Activated CD4-positive, CD25-positive, alpha-beta regulatory T cell treated with anti-CD3 and anti-CD28 coated beads, Interleukin-2, amount 50 U/mL, for 24 hours (primary cell): ENCODE data around the gene MAN1B1.

Experiments
- ATAC-seq, 2 donors: fragments of 150-1000 bp; cut with Tn5 transposase; one replicate each; pipeline ENCODE4 v1.10.0; 2021; ENCODE audit warnings: mild to moderate bottlenecking in 1 of 2, moderate library complexity in 1 of 2

The MAN1B1 gene

DNA sequence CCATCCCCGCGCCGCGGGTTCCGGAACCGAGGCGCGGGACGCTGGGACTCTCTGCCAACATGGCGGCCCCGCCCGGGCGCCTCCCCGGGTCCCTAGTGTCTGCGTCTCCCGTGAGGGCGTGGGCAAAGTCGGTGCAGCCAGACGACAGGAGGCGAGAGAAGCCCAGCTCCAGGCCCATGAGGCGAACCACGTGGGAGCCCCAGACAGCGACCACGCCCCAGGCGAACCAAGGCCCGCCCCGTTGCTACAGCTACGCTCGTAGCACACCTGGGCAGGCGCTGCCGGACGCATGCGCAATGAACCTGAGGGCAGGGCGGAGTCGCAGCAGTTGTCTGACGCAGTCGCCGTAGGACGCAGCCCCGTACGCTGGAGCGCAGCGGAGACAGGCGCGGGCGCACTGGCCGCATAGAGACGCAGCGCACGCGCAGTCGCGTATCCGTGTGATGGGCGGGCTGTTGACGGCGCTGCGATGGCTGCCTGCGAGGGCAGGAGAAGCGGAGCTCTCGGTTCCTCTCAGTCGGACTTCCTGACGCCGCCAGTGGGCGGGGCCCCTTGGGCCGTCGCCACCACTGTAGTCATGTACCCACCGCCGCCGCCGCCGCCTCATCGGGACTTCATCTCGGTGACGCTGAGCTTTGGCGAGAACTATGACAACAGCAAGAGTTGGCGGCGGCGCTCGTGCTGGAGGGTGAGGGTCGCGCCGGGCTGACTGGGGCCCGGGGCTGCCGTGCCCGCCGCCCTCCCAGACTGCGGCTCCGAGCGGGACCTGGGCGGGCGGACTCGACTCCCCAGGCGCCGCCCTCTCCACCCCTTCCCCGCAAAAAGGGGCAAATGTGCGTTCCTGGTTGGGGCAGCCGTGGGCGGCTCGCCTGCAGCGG lies at the start of gene MAN1B1:
MAN1B1 (plus strand) TSS at position 455 of the 878 bp plus-strand sequence; CDS start at position 470, 15 bp downstream.
- peak; percentile 84 to 86 for ATAC-seq

DNA sequence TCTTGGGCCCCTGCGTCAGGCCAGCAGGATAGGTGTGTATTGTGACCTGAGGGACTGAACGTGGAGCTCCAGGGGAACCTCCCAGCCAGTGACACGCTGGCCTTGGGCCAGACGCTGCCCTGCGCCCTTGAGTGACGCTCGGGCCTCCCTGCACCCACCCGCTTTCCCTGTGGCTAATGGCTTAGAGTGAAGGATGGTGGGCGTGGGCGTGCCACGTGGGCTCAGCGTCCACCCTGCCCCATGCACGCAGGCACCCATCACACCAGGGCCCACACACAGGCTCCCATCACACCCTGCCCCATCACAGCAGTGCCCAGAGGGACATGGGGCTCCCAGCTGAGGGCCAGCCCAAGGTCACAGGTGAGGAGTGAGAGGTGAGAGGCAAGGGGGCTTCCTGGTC lies 49.8 kb upstream of the MAN1B1 start:
- no peak for ATAC-seq

GRCh38 chr9:137037483-137037882 lies 49.3 kb upstream of the MAN1B1 start:
- ATAC-seq = no peak

- ATAC-seq = no peak
Measured at GRCh38 chr9:137038916-137039315, 47.9 kb upstream of the MAN1B1 start.

- ATAC-seq = no peak
Measured at GRCh38 chr9:137039611-137040366, 47.0 kb upstream of the MAN1B1 start.

DNA sequence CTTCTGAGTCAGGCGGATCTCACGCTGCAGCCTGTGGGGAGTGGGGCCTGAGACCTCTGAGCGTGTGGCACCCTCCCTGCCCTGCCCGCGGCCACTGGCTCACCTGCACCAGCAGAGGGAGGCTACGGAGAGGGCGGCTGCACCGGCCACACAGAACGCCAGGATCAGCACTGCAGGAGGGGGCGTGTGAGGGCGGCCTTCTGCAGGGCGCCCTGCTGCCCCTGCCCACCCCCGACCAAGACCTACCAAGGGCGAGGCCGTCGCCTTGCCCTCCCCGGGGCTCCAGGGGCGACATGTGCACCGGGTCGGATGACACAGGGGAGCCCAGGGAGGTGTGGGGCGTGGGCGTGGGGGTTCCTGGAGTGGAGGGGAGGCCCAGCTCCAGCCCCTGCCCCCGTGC lies 46.2 kb upstream of the MAN1B1 start:
- ATAC-seq = no peak

DNA sequence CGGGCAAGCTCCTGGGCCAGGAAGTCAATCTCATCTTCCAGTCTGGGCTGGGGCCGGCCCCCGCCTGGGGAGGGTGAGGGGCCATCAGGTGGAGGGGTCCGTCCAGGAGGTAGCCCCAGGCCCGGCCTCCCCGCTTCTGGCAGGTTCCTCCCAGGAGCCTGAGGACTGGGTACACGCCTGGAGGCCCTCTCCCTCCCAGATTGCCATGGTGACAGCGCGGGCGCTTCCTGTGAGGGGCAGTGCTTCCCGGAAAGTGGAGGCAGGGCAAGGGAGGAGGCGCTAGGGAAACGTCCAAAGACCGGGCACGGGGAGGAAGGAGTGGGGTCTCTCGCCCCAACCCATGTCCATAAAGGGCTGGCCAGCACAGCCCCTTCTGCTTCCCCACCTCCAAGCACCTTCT lies 45.7 kb upstream of the MAN1B1 start:
- no peak for ATAC-seq

- no peak for ATAC-seq
Measured at GRCh38 chr9:137042751-137043727, 43.7 kb upstream of the MAN1B1 start.

- no peak for ATAC-seq
Measured at GRCh38 chr9:137044037-137044436, 42.7 kb upstream of the MAN1B1 start.

DNA sequence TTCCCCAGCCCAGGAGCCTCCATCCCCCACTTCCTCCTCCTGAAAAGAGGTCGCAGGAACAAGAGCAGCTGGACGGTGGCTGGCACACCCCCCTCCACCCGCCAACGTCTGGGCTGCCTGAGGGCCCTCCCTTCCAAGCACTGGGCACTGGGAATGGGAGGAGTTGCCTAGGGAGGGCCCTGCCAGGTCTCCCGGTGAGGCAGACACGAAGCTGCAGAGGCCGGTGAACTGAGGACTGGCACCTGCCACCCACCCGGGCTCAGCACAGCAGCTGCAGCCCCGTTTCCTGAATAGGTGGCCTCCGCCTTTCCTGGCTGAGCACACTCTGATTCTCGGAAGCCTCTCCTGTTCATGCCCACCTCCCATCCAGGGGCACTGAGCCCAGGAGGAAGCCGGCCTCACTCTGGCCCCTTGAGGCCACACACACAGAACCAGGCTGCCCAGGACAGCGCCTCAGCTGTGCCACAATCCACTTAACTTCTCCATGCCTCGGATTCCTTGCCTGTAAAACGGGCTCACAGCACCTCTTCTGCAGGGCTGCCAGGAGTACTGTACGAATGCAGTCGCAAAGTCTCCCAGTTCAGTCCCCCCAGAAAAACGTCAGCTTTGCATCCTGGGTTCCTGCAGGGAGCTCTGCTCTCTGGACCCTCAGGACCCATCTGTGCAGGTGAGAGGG lies 42.1 kb upstream of the MAN1B1 start:
- ATAC-seq = no peak

GRCh38 chr9:137045294-137046087 lies 41.3 kb upstream of the MAN1B1 start:
- peak in 1 of 2 donors; percentile 12 for ATAC-seq

DNA sequence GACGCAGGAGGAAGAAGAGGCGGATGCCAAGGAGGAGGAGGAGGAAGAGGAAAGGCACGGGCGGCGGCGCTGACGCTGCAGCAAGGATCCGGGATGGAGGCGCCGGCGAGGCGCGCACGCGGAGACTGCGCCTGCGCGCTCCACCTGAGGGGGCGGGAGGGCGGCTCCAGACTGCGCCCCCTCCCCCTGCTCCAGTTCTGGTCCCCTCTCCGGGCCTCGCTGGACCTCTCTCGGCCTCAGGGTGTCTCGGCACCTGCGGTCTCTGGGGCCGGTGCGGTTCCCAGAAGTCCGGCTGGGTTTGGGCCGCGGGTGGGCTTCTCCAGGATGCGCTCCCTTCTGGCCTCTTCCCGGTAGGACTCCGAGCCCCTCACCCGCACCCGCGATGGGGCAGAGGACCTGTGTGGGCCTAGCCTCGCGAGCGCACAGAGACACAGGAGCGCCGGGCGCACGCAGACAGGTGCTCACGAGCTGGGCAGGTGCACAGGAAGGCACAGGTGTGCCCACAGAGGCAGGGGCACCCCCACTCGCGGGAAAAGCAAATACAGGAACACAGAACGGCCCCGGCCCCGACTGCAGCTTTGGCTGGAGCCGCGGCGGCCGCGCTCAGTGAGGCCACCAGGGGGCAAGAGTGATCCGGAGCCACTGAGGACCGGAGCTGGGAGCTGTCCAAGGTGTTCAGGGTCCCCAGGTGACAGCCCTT lies 40.5 kb upstream of the MAN1B1 start, which contains the start of gene NPDC1:
NPDC1 (minus strand) TSS at position 90 of the 700 bp plus-strand sequence. CDS start 188 bp downstream, outside the sequence.
- ATAC-seq = peak; percentile 72 to 87

GRCh38 chr9:137048655-137049543 lies 37.9 kb upstream of the MAN1B1 start:
- no peak for ATAC-seq

DNA sequence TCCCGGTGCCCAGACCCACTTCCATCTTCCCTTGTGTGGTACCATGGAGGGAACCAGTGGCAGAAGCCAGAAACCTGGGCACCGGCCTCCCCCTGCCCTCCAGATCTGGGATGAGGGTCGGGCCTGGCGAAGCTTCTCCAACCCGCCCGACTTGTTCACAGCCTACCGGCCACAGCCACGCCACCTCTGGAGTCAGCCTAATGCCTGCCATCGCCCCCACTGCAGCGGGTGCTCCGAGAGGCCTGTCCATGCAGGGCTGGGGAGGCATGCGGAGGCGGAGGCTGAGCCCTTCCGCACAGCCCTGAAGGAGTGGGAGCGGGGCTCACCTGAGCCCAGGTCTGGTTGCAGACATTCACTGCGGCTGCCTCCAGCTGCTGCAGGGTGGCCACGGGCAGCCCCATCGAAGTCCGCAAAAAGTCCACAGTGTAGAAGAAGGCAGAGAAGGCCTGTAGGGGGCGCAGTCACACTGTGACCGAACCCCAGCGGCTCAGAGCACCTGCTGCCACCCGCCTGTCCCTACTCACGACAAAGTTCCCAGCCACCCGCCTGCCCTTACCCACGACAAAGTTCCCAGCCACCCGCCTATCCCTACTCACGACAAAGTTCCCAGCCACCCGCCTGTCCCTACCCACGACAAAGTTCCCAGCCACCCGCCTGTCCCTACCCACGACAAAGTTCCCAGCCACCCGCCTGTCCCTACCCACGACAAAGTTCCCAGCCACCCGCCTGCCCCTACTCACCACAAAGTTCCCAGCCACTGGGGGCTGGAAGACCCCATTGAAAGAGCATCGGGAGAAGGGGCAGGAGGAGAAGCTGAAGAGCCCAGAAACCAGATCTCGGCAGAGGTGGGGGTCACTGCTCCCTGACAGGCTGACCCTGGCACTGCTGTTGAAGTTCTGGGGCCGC lies 37.0 kb upstream of the MAN1B1 start:
- ATAC-seq = peak; percentile 18 to 38

- no peak for ATAC-seq
Measured at GRCh38 chr9:137050570-137050969, 36.2 kb upstream of the MAN1B1 start.

DNA sequence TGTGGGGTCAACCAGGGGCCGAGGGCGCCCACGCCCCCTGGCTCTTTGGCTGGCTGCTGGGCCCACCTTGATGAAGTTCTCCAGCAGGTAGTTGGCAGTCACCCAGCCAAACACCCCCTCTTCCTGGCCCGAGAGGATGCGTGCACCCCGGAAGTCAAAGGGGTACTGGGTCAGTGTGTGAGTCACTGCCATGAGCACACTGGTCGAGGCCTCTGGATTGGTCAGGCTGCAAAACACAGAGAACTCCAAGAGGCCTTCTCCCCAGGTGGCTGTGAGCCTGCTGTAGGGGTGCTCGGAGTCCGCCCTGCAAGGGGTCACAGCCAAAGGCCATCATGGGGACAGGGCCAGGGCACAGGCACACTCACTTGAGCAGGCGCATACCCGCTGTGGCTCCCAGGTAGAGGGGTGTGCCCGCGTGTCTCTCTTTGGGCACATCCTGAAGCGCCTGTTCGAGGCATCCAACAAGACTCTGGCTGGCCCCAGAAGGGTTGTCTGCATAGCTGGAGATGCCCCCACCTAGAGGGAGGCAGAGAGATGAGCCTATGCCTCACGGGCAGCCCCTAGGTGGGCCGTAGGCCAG lies 35.5 kb upstream of the MAN1B1 start:
- no peak for ATAC-seq

GRCh38 chr9:137052293-137052692 lies 34.5 kb upstream of the MAN1B1 start:
- no peak for ATAC-seq
